A549 (cell line): Measurements from ENCODE around the gene NECTIN4. TPM values are rescaled to one million over a fixed set of nuclear protein-coding genes. Genes with fewer than 3 reads are reported as not detected.

Experiments
- ATAC-seq, 2 experiments: fragments of 200-7000 bp in 1 of 2; fragments of >200 bp in 1 of 2; cut with Nextera tagmentation in 1 of 2; cut with Tn5 transposase in 1 of 2; 3 replicates each; pipeline versions ENCODE4 v1.8.0 to v1.9.1; 2018 to 2020; ENCODE audit warnings: mild to moderate bottlenecking in 1 of 2, moderate library complexity in 1 of 2
- CTCF ChIA-PET: fragments of 300-600 bp; sonication (Branson Sonifier 250); formaldehyde crosslinking; extraction: SDS; loops from one replicate; lab custom pipeline; 2021; ENCODE audit warnings: antibody characterized with exemption, inconsistent platforms; lab: Yijun Ruan, JAX
- POLR2A ChIA-PET: fragments of 350-600 bp; formaldehyde crosslinking; extraction: SDS; loops from one replicate; lab custom pipeline; 2021; ENCODE audit warnings: antibody characterized with exemption, inconsistent platforms; lab: Yijun Ruan, JAX
- DNase-seq, 2 experiments: peaks; one replicate each; pipeline versions ENCODE4 v3.0.0 to v3.0.0-alpha.2; 2011 to 2016; ENCODE audit warnings: low read depth in 1 of 2, low spot score in 1 of 2
- FAIRE-seq: peaks from 2 replicates; lab custom pipeline; 2011; peaks lifted over from hg19 to GRCh38; lab: Jason Lieb, UNC
- H3K27ac ChIP-seq, 2 experiments: fragments of >200 bp; sonication (Bioruptor Twin); formaldehyde crosslinking; 3 replicates each; pipeline ENCODE4 v1.5.1; 2016 to 2017
- H3K4me1 ChIP-seq: fragments of >200 bp; sonication (Bioruptor Twin); formaldehyde crosslinking; 3 replicates; pipeline ENCODE4 v1.6.1; 2016
- H3K4me2 ChIP-seq: fragments of >200 bp; sonication (Bioruptor Twin); formaldehyde crosslinking; 3 replicates; pipeline ENCODE4 v1.6.1; 2016
- H3K4me3 ChIP-seq: fragments of >200 bp; sonication (Bioruptor Twin); formaldehyde crosslinking; 3 replicates; pipeline ENCODE4 v1.5.1; 2016
- H3K9me3 ChIP-seq: fragments of >200 bp; sonication (Bioruptor Twin); formaldehyde crosslinking; 3 replicates; pipeline ENCODE4 v1.6.1; 2016
- ATOH8 ChIP-seq: fragments of 250-450 bp; sonication (Bioruptor Pico); IDR thresholded peaks from 2 replicates; pipeline ENCODE4 v1.5.0; 2020; ENCODE audit warnings: low read depth, mild to moderate bottlenecking, moderate library complexity
- BCL3 ChIP-seq: fragments of >200 bp; sonication (Bioruptor Twin); formaldehyde crosslinking; IDR thresholded peaks from 3 replicates; pipeline ENCODE4 v1.6.1; 2016
- BHLHE40 ChIP-seq: IDR thresholded peaks from 2 replicates; pipeline ENCODE4 v1.6.1; 2012; ENCODE audit warnings: low read depth, low read length, inconsistent platforms
- CBX2 ChIP-seq: fragments of 200-600 bp; sonication (generic); IDR thresholded peaks from 2 replicates; pipeline ENCODE4 v1.6.1; 2016; ENCODE audit warnings: low read depth, mild to moderate bottlenecking, borderline replicate concordance
- CEBPB ChIP-seq, 2 experiments: fragments of >200 bp in 1 of 2; sonication (Bioruptor Twin) in 1 of 2; formaldehyde crosslinking in 1 of 2; IDR thresholded peaks; 2 replicates each; pipeline ENCODE4 v1.6.1; 2012 to 2016
- E2F6 ChIP-seq: IDR thresholded peaks from 2 replicates; pipeline ENCODE4 v1.6.1; 2012; ENCODE audit warnings: low read depth, borderline replicate concordance
- EHF ChIP-seq: fragments of 250-450 bp; sonication (Bioruptor Pico); IDR thresholded peaks from 2 replicates; pipeline ENCODE4 v1.5.0; 2020; ENCODE audit warnings: mild to moderate bottlenecking
- EHMT2 ChIP-seq: fragments of 200-600 bp; sonication (generic); IDR thresholded peaks from 2 replicates; pipeline ENCODE4 v1.6.1; 2016; ENCODE audit warnings: antibody characterized with exemption, low read depth, mild to moderate bottlenecking, moderate library complexity
- FOSB ChIP-seq: fragments of 250-450 bp; sonication (Bioruptor Pico); IDR thresholded peaks from 2 replicates; pipeline ENCODE4 v1.5.0; 2020; ENCODE audit warnings: mild to moderate bottlenecking, moderate library complexity
- FOXS1 ChIP-seq: fragments of 250-450 bp; sonication (Bioruptor Pico); IDR thresholded peaks from 2 replicates; pipeline ENCODE4 v1.5.0; 2020; ENCODE audit warnings: mild to moderate bottlenecking, moderate library complexity
- HOXA7 ChIP-seq: fragments of 250-450 bp; sonication (Bioruptor Pico); IDR thresholded peaks from 2 replicates; pipeline ENCODE4 v1.5.0; 2020; ENCODE audit warnings: mild to moderate bottlenecking, moderate library complexity
- HOXB5 ChIP-seq: fragments of 250-450 bp; sonication (Bioruptor Pico); IDR thresholded peaks from 2 replicates; pipeline ENCODE4 v1.5.0; 2020; ENCODE audit warnings: mild to moderate bottlenecking, moderate library complexity
- JUN ChIP-seq, 2 experiments: fragments of >200 bp; sonication (Bioruptor Twin); formaldehyde crosslinking; IDR thresholded peaks; 2 replicates in 1 of 2; 3 replicates in 1 of 2; pipeline ENCODE4 v1.6.1; 2016 to 2017
- JUNB ChIP-seq: fragments of >200 bp; sonication (Bioruptor Twin); formaldehyde crosslinking; IDR thresholded peaks from 2 replicates; pipeline ENCODE4 v1.6.1; 2016
- MAFK ChIP-seq: fragments of 450-650 bp; IDR thresholded peaks from 2 replicates; pipeline ENCODE4 v1.6.1; 2014; ENCODE audit not compliant: partially characterized antibody
- MYC ChIP-seq: IDR thresholded peaks from 2 replicates; pipeline ENCODE4 v1.6.1; 2012; ENCODE audit warnings: mild to moderate bottlenecking, inconsistent platforms, low read length, improper control_type of control experiment, borderline replicate concordance
- NFE2L2 ChIP-seq: fragments of 150-350 bp; conservative IDR thresholded peaks from 2 replicates; pipeline ENCODE4 v1.6.1; 2014; ENCODE audit warnings: low read length
- NPAS2 ChIP-seq: fragments of 250-450 bp; sonication (Bioruptor Pico); IDR thresholded peaks from 2 replicates; pipeline ENCODE4 v1.8.0; 2022; ENCODE audit warnings: mild to moderate bottlenecking, moderate library complexity, borderline replicate concordance
- PBX3 ChIP-seq: IDR thresholded peaks from 2 replicates; pipeline ENCODE4 v1.6.1; 2012
- POLR2A ChIP-seq: IDR thresholded peaks from 2 replicates; pipeline ENCODE4 v1.6.1; 2012; ENCODE audit warnings: mild to moderate bottlenecking, low read length
- POLR2AphosphoS2 ChIP-seq: conservative IDR thresholded peaks from 2 replicates; pipeline ENCODE4 v1.6.1; 2012; ENCODE audit warnings: low read length, improper control_type of control experiment, inconsistent platforms
- RAD21 ChIP-seq, 2 experiments: fragments of >200 bp in 1 of 2; sonication (Bioruptor Twin) in 1 of 2; formaldehyde crosslinking in 1 of 2; IDR thresholded peaks in 1 of 2; conservative IDR thresholded peaks in 1 of 2; 2 replicates in 1 of 2; 3 replicates in 1 of 2; pipeline ENCODE4 v1.6.1; 2012 to 2018; ENCODE audit warnings: inconsistent platforms in 1 of 2
- RARB ChIP-seq: fragments of 250-450 bp; sonication (Bioruptor Pico); IDR thresholded peaks from 2 replicates; pipeline ENCODE4 v1.8.0; 2021; ENCODE audit warnings: mild to moderate bottlenecking, moderate library complexity
- RFX5 ChIP-seq: fragments of 450-650 bp; IDR thresholded peaks from 2 replicates; pipeline ENCODE4 v1.7.1; 2014; ENCODE audit warnings: antibody characterized with exemption, mild to moderate bottlenecking, moderate library complexity
- RNF2 ChIP-seq: fragments of 200-600 bp; sonication (generic); IDR thresholded peaks from 2 replicates; pipeline ENCODE4 v1.6.1; 2016; ENCODE audit warnings: low read depth, mild to moderate bottlenecking, antibody characterized with exemption, moderate library complexity, borderline replicate concordance
- SREBF2 ChIP-seq: fragments of 450-650 bp; IDR thresholded peaks from 2 replicates; pipeline ENCODE4 v1.6.1; 2014; ENCODE audit warnings: mild to moderate bottlenecking, moderate library complexity
- ZFP36 ChIP-seq: fragments of 450-650 bp; IDR thresholded peaks from 2 replicates; pipeline ENCODE4 v1.6.1; 2014; ENCODE audit warnings: borderline replicate concordance; ENCODE audit not compliant: partially characterized antibody
- WGBS: methylation state at CpG from one replicate; pipeline ENCODE4 v1.1.6; 2017; ENCODE audit errors: missing lambda C conversion rate; 5-methylcytosine and 5-hydroxymethylcytosine counted together
- polyA plus RNA-seq, 4 experiments: library from polyadenylated mRNA; depleted of rRNA in 3 of 4; stranded (reverse); fragments of >200 nt; fragmentation: RNase III in 1 of 4; extraction: RNeasy Plus Mini Kit Qiagen cat#74134 plus additional on column Dnase treatment in 1 of 4; gene quantifications; 2 replicates in 3 of 4; 3 replicates in 1 of 4; pipeline ENCODE4 v1.2.3, GENCODE V29; 2011 to 2017

Gene NECTIN4
- polyA plus RNA-seq, 2 of the 4 experiments (the other 2 are of a cell fraction): 1.5 to 4.3 TPM

GRCh38 chr1:161096015-161096414, 6.7 kb upstream of the NECTIN4 start:
- Histone ChIP-seq H3K4me2 (no peak overlapping the region), H3K4me3 (no peak overlapping the region), H3K27ac (peak overlapping the region in 1 of 2 experiments; percentile 20; a peak in 1 of 6 replicates), H3K4me1 (peaks cover 27% of the 10 kb centered on the region), H3K9me3 (no peaks in the 10 kb centered on the region)
- FAIRE-seq (no peak), ATAC-seq (no peak), DNase-seq (no peak)
- ChIA-PET POLR2A (no interaction called here), CTCF (interaction anchor here (1.5 to 9.7 kb wide), 15 partner anchors 11 to 107 kb away, joined by 3 to 319 read pairs (median 30); partner anchors contain the start of genes ARHGAP30, F11R, NECTIN4 and USF1)
- TF ChIP-seq ATOH8 (CRISPR knock-in tag) (no peak), MYC (no peak), RNF2 (no peak), FOXS1 (CRISPR knock-in tag) (no peak), ZFP36 (no peak), FOSB (CRISPR knock-in tag) (no peak), RAD21 (conservative IDR thresholded peaks at IDR 0.05 in 1 of 2, IDR thresholded peaks at IDR 0.05 in 1 of 2) (no peak), BCL3 (no peak), MAFK (no peak), POLR2A (no peak), EHF (CRISPR knock-in tag) (no peak), BHLHE40 (no peak), JUNB (no peak), CBX2 (no peak), POLR2AphosphoS2 (no peak), NPAS2 (CRISPR knock-in tag) (no peak), SREBF2 (no peak), CEBPB (IDR thresholded peaks at IDR 0.05) (no peak), NFE2L2 (no peak), HOXB5 (CRISPR knock-in tag) (no peak)
- WGBS: 90% methylated on average over 2 of the region's 2 CpGs

- no peak overlapping the region for H3K4me2 ChIP-seq
- H3K9me3 ChIP-seq: no peaks in the 10 kb centered on the region
- ChIA-PET CTCF (interaction anchor here (1.9 to 9.7 kb wide), 7 partner anchors 11 to 98 kb away, joined by 5 to 319 read pairs (median 42); partner anchors contain the start of genes ARHGAP30, F11R, NECTIN4 and USF1), POLR2A (no interaction called here)
- no peak overlapping the region for H3K27ac ChIP-seq
- H3K4me1 ChIP-seq: peaks cover 24% of the 10 kb centered on the region
- 86% methylated on average over 6 of the region's 6 CpGs for WGBS
- ATAC-seq (no peak), FAIRE-seq (no peak), DNase-seq (no peak)
- no peak overlapping the region for H3K4me3 ChIP-seq
- TF ChIP-seq HOXA7 (CRISPR knock-in tag): no peak
- TF ChIP-seq JUN (IDR thresholded peaks at IDR 0.05): no peak
- no peak for TF ChIP-seq PBX3
- no peak for TF ChIP-seq FOXS1 (CRISPR knock-in tag)
- no peak for TF ChIP-seq RFX5
- no peak for TF ChIP-seq E2F6
- TF ChIP-seq EHMT2: no peak
- no peak for TF ChIP-seq RARB (CRISPR knock-in tag)
These were observed 5.9 kb upstream of the NECTIN4 start for GRCh38 chr1:161095230-161095629.
